ENCODE measurements around the gene AQP11. TPM values are rescaled to one million over a fixed set of nuclear protein-coding genes. Genes with fewer than 3 reads are reported as not detected.

The AQP11 gene
- total RNA-seq, 2 donors from 2014 or later, result 0.73 to 0.94 TPM

DNA sequence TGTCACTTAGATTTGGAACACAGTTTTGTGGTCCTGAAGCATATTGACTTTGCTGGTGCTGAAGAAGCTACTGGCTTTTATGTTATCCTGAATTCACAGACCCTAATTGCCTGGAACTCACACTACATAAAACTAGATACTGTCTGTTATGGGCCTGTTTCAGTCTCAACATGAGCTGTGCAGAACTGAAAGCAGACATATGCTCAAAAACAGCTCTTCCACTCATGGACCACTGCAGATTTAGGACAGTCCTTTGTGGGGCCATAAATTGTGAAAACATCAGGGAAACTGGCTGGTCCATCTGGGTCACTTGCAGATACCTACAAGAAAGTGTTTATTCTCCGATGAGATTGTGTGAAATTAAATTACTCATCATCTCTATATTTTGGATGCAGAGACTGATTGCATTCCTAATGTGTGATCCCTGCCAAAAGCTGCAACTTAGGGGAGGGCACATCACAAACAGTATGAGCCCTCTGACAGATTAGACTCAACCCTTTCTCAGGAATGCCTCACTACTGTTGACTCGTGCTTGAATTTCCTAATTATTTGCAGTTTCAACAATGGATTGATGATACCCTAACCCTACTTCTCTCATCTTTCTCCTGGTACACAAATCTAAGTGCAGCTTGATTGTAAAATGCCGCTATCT is 58.0 kb downstream of the AQP11 start:
- ATAC-seq (peak in 1 of 2 donors; percentile 71), DNase-seq (no peak)
- intact Hi-C loops (cut with DNase I), result no loop called here

DNA sequence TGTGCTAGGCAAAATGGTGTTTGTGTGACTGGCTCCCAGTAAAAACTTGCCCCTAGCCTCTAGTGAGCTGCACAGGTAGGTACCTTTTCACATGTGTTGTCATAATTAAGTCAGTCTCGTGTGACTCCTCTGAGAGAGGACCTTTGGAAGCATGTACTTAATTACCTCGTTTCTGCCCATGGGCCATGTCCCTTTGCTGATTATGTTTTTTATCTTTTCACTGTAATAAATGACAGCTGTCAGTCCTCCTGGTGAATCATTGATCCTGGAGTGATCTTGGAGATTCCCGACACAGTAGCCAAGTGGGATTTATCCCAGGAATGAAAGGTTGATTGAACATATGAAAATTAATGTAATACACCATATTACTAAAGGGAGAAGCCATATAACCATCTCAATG is 60.4 kb downstream of the AQP11 start:
- ATAC-seq, result no peak
- DNase-seq, result no peak
- intact Hi-C loops (cut with DNase I), result no loop called here

DNA sequence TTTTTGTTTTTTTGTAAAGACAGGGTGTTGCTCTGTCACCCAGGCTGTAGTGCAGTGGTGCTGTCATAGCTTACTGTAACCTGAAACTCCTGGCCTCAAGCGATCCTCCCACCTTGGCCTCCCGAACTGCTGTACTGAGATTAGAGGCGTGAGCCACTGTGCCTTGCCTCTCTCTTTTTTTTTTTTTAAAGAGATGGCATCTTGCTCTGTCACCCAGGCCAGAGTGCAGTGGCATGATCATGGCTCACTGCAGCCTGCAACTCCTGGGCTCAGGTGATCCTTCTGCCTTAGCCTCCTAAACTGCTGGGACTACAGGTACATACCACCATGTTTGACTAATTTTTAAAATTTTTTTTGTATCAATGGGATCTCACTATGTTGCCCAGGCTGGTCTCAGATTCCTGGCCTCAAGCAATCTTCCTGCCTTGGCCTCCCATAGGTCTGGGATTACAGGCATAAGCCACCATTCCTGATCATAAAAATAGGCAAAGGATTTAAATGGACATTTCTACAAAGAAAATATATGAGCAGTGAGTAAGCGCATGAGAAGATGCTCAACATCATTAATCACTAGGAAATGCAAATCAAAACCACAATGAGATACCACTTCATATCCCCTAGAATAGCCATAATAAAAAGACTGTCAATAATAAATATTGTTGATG is 65.1 kb downstream of the AQP11 start:
- intact Hi-C loops (cut with DNase I), result no loop called here
- ATAC-seq (no peak), DNase-seq (no peak)

DNA sequence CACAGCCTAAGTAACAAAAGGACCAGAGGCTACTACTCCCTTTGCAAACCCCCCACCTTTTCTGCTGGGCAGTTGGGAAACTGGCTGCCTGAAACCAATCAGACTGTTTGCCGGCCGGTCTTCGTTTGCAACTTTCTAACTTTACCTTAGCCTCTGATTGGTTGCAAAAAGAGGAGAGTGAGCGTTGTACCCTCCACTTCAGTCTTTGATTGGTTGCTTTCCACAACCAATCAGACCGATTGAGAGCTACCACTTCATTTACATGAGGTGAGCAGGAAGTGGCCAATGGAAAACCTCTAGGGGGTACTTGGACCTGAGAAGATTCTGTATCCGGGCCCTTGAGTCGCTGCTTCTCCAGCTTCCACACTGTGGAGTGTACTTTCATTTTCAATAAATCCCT is 66.6 kb downstream of the AQP11 start:
- no peak for DNase-seq
- ATAC-seq, result no peak
- intact Hi-C loops (cut with DNase I), result no loop called here

DNA sequence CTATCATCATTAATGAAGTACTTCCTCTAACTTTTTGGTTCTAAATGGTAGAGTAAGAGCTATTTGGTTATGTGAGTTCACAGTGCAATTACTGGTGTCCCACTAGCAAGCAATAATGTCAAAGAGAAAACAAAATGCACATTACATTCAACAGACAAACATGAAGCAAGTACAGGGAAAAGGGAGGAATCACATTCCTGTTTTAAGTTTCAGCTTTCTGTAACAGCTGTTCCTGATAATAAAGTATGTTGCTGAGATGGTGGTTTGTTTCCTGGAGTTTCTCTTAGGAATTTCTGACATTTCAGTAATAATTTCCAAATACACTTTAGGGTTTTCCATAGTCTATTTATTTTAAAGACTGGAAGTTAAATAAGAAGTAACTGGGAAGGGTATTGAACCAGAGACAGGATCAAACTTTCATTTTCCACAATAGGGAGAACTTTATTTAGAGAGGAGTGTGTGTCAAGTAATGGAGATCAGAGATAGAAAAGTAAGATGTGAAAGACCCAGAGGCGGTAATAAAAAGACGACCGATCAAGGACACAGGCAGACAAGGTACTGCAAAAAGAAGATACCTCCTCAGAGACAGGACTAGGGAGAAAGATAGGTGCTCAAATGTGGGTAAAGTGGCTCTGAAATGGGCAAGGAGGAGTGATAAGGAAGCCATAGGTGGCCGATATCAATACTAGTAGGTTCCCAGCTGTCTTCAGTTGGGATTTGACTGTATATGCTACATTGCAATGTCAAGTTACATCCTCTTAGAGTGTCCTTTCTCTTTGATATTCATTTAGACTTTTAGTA is 68.7 kb downstream of the AQP11 start:
- DNase-seq, result no peak
- intact Hi-C loops (cut with DNase I), result no loop called here

More for the DNA sequence above, 68.7 kb downstream of the AQP11 start:
- no peak for ATAC-seq

Other genes with a start within 250 kb of the AQP11 start
- 10 to 100 TPM; 17.1 to 20.3 TPM for gene PAK1, start 115.9 kb upstream of the AQP11 start, total RNA-seq
- gene CLNS1A, start 47.8 kb downstream of the AQP11 start, total RNA-seq, result 10 to 100 TPM; 58.6 to 64.5 TPM
- 10 to 100 TPM; 37.6 to 45.7 TPM for gene RSF1, start 230.8 kb downstream of the AQP11 start, total RNA-seq
- 10 to 100 TPM; 70.9 to 77.5 TPM for gene AAMDC, start 231.2 kb downstream of the AQP11 start, total RNA-seq

Measured in left cardiac atrium (tissue), 4 donors.